SJCRH30 (cell line): ENCODE data around the gene PRPSAP1. TPM values are rescaled to one million over a fixed set of nuclear protein-coding genes. Genes with fewer than 3 reads are reported as not detected.
A peak's percentile ranks its signal among the peaks of the same experiment; 100 is the strongest.
"Not testable (repeated sequence)": the region's sequence is repeated elsewhere in the genome, so short reads cannot be mapped to it uniquely, and the experiment has no call there.

Experiments
- DNase-seq, 2 experiments: peaks; one replicate each; pipeline ENCODE4 v3.0.0-alpha.2; 2015 to 2020
- H3K27ac ChIP-seq: fragments of 250-450 bp; sonication (Bioruptor Pico); 2 replicates; pipeline ENCODE4 v1.5.1; 2020; ENCODE audit warnings: mild to moderate bottlenecking, moderate library complexity
- H3K27me3 ChIP-seq: fragments of 250-450 bp; sonication (Bioruptor Pico); 2 replicates; pipeline ENCODE4 v1.5.1; 2020; ENCODE audit warnings: mild to moderate bottlenecking, moderate library complexity
- H3K36me3 ChIP-seq: fragments of 250-450 bp; sonication (Bioruptor Pico); 2 replicates; pipeline ENCODE4 v1.5.1; 2020; ENCODE audit warnings: mild to moderate bottlenecking, moderate library complexity
- H3K4me1 ChIP-seq: fragments of 250-450 bp; sonication (Bioruptor Pico); 2 replicates; pipeline ENCODE4 v1.5.1; 2020; ENCODE audit warnings: mild to moderate bottlenecking, moderate library complexity
- H3K4me3 ChIP-seq: fragments of 250-450 bp; sonication (Bioruptor Pico); 2 replicates; pipeline ENCODE4 v1.5.1; 2020; ENCODE audit warnings: mild to moderate bottlenecking, moderate library complexity
- H3K9me3 ChIP-seq: fragments of 250-450 bp; sonication (Bioruptor Pico); replicated peaks from 2 replicates; pipeline ENCODE4 v1.5.1; 2020; ENCODE audit warnings: mild to moderate bottlenecking, moderate library complexity
- total RNA-seq: library from RNA; depleted of rRNA; stranded (reverse); fragments of >200 nt; shearing (Covaris generic); gene quantifications from 2 replicates; pipeline ENCODE4 v1.2.3, GENCODE V29; 2014

The PRPSAP1 gene
- total RNA-seq, 1 experiment from 2014 or later, result 69.3 TPM

- no peaks in the 10 kb centered on the region for H3K36me3 ChIP-seq
- H3K27ac ChIP-seq, result peak overlapping the region; percentile 99; the same call in 1 of the 2 replicates
- peaks cover 8% of the 10 kb centered on the region for H3K4me1 ChIP-seq
- peak; percentile 50 to 72 for DNase-seq
- H3K9me3 ChIP-seq, result no peaks in the 10 kb centered on the region
- H3K4me3 ChIP-seq, result peak overlapping the region; percentile 71
- H3K27me3 ChIP-seq, result no peaks in the 10 kb centered on the region
These were observed 1.1 kb upstream of the PRPSAP1 start for GRCh38 chr17:76354747-76355310.

- Histone ChIP-seq H3K36me3 (no peaks in the 10 kb centered on the region), H3K27ac (peak overlapping the region; percentile 99), H3K9me3 (no peaks in the 10 kb centered on the region), H3K27me3 (no peaks in the 10 kb centered on the region), H3K4me3 (peak overlapping the region; percentile 71), H3K4me1 (peaks cover 8% of the 10 kb centered on the region)
- no peak for DNase-seq
These were observed 607 bp upstream of the PRPSAP1 start for GRCh38 chr17:76354317-76354729.

- peak; percentile 39 to 48 for DNase-seq
- peak overlapping the region; percentile 99; the same call in 1 of the 2 replicates for H3K27ac ChIP-seq
These were observed 615 bp downstream of the PRPSAP1 start for GRCh38 chr17:76353004-76353598.

GRCh38 chr17:76351526-76352071, 2.1 kb downstream of the PRPSAP1 start:
- Histone ChIP-seq H3K36me3 (peaks cover 20% of the 10 kb centered on the region), H3K4me3 (no peak overlapping the region), H3K27ac (no peak overlapping the region), H3K4me1 (peaks cover 8% of the 10 kb centered on the region), H3K9me3 (no peaks in the 10 kb centered on the region), H3K27me3 (no peaks in the 10 kb centered on the region)
- no peak for DNase-seq

More at GRCh38 chr17:76353004-76353598, 615 bp downstream of the PRPSAP1 start:
- peak overlapping the region; percentile 71 for H3K4me3 ChIP-seq
- no peaks in the 10 kb centered on the region for H3K27me3 ChIP-seq
- peaks cover 8% of the 10 kb centered on the region for H3K4me1 ChIP-seq
- no peaks in the 10 kb centered on the region for H3K9me3 ChIP-seq
- peaks cover 8% of the 10 kb centered on the region for H3K36me3 ChIP-seq

GRCh38 chr17:76350463-76350862, 3.3 kb downstream of the PRPSAP1 start:
- H3K27ac ChIP-seq, result no peak overlapping the region
- no peaks in the 10 kb centered on the region for H3K9me3 ChIP-seq
- peaks cover 25% of the 10 kb centered on the region for H3K36me3 ChIP-seq
- peaks cover 7% of the 10 kb centered on the region for H3K4me1 ChIP-seq
- no peak overlapping the region for H3K4me3 ChIP-seq
- H3K27me3 ChIP-seq, result no peaks in the 10 kb centered on the region
- DNase-seq, result no peak

GRCh38 chr17:76346936-76347335, 6.8 kb downstream of the PRPSAP1 start:
- peaks cover 50% of the 10 kb centered on the region for H3K36me3 ChIP-seq
- H3K4me3 ChIP-seq, DNase-seq: not testable (repeated sequence)

GRCh38 chr17:76345377-76345974, 8.2 kb downstream of the PRPSAP1 start:
- Histone ChIP-seq H3K4me3 (no peak overlapping the region), H3K4me1 (no peaks in the 10 kb centered on the region), H3K36me3 (peaks cover 54% of the 10 kb centered on the region), H3K9me3 (no peaks in the 10 kb centered on the region), H3K27ac (no peak overlapping the region), H3K27me3 (no peaks in the 10 kb centered on the region)
- no peak for DNase-seq

More at GRCh38 chr17:76346936-76347335, 6.8 kb downstream of the PRPSAP1 start:
- H3K4me1 ChIP-seq, H3K27me3 ChIP-seq, H3K27ac ChIP-seq, H3K9me3 ChIP-seq: not testable (repeated sequence)

GRCh38 chr17:76343106-76343505, 10.6 kb downstream of the PRPSAP1 start:
- Histone ChIP-seq H3K4me1 (no peaks in the 10 kb centered on the region), H3K4me3 (no peak overlapping the region), H3K9me3 (no peaks in the 10 kb centered on the region), H3K27me3 (no peaks in the 10 kb centered on the region), H3K27ac (no peak overlapping the region), H3K36me3 (peaks cover 48% of the 10 kb centered on the region)
- no peak for DNase-seq

- Histone ChIP-seq H3K36me3 (peaks cover 34% of the 10 kb centered on the region), H3K27me3 (no peaks in the 10 kb centered on the region), H3K9me3 (no peaks in the 10 kb centered on the region), H3K27ac (no peak overlapping the region), H3K4me1 (peaks cover 14% of the 10 kb centered on the region), H3K4me3 (no peak overlapping the region)
- no peak for DNase-seq
These were observed 12.4 kb downstream of the PRPSAP1 start for GRCh38 chr17:76341301-76341700.

GRCh38 chr17:76337413-76337777, 16.3 kb downstream of the PRPSAP1 start:
- H3K36me3 ChIP-seq, result peaks cover 20% of the 10 kb centered on the region
- peaks cover 14% of the 10 kb centered on the region for H3K4me1 ChIP-seq
- peak; percentile 68 to 80 for DNase-seq
- H3K27ac ChIP-seq, result peak overlapping the region; percentile 57
- H3K9me3 ChIP-seq, result no peaks in the 10 kb centered on the region
- H3K27me3 ChIP-seq, result no peaks in the 10 kb centered on the region
- no peak overlapping the region for H3K4me3 ChIP-seq

- H3K36me3 ChIP-seq, result peaks cover 17% of the 10 kb centered on the region
- H3K4me1 ChIP-seq, result peaks cover 14% of the 10 kb centered on the region
- no peaks in the 10 kb centered on the region for H3K9me3 ChIP-seq
- H3K27ac ChIP-seq, result peak overlapping the region; percentile 57
- no peak overlapping the region for H3K4me3 ChIP-seq
- DNase-seq, result peak in 1 of 2 experiments; percentile 36
- no peaks in the 10 kb centered on the region for H3K27me3 ChIP-seq
These were observed 16.8 kb downstream of the PRPSAP1 start for GRCh38 chr17:76336756-76337412.

- Histone ChIP-seq H3K36me3 (peaks cover 22% of the 10 kb centered on the region), H3K27me3 (no peaks in the 10 kb centered on the region), H3K9me3 (no peaks in the 10 kb centered on the region), H3K4me3 (no peak overlapping the region), H3K4me1 (peaks cover 14% of the 10 kb centered on the region), H3K27ac (no peak overlapping the region)
- no peak for DNase-seq
These were observed 17.9 kb downstream of the PRPSAP1 start for GRCh38 chr17:76335716-76336381.

GRCh38 chr17:76333673-76334505, 19.8 kb downstream of the PRPSAP1 start:
- no peak for DNase-seq
- Histone ChIP-seq H3K27me3 (no peaks in the 10 kb centered on the region), H3K27ac (no peak overlapping the region), H3K4me1 (peaks cover 14% of the 10 kb centered on the region), H3K36me3 (peaks cover 37% of the 10 kb centered on the region), H3K9me3 (no peaks in the 10 kb centered on the region), H3K4me3 (no peak overlapping the region)

GRCh38 chr17:76331083-76331482, 22.6 kb downstream of the PRPSAP1 start:
- Histone ChIP-seq H3K4me3 (no peak overlapping the region), H3K27ac (no peak overlapping the region), H3K9me3 (no peaks in the 10 kb centered on the region), H3K4me1 (no peaks in the 10 kb centered on the region), H3K27me3 (no peaks in the 10 kb centered on the region), H3K36me3 (peaks cover 60% of the 10 kb centered on the region)
- no peak for DNase-seq
